ENCODE results near the gene SLC2A13. TPM values are rescaled to one million over a fixed set of nuclear protein-coding genes. Genes with fewer than 3 reads are reported as not detected.
"Not testable (repeated sequence)": the region's sequence is repeated elsewhere in the genome, so short reads cannot be mapped to it uniquely, and the experiment has no call there.

Gene SLC2A13
- total and polyA plus RNA-seq, 3 donors from 2014 or later, result 3.3 to 19.8 (median 18.0) TPM

GRCh38 chr12:40049268-40049667 is 56.6 kb downstream of the SLC2A13 start:
- intact Hi-C loops (cut with DNase I; ENCODE audit: low total_unique reads), result no loop called here
- no peaks in the 10 kb centered on the region for H3K36me3 ChIP-seq (ENCODE audit: low read depth, missing control alignments)
- H3K27me3 ChIP-seq, result no peaks in the 10 kb centered on the region
- 90 to 96% methylated on average over 1 of the region's 1 CpG for WGBS, 2 donors
- no peak overlapping the region for H3K4me3 ChIP-seq
- no peak for DNase-seq
- no peak overlapping the region for H3K27ac ChIP-seq
- TF ChIP-seq CTCF (IDR thresholded peaks at IDR 0.05), result no peak
- TF ChIP-seq POLR2A (IDR thresholded peaks at IDR 0.05), result no peak
- H3K4me1 ChIP-seq, result no peaks in the 10 kb centered on the region
- H3K9me3 ChIP-seq, result no peaks in the 10 kb centered on the region

- H3K4me1 ChIP-seq; H3K36me3 ChIP-seq (ENCODE audit: low read depth, missing control alignments); H3K27me3 ChIP-seq; H3K27ac ChIP-seq; H3K4me3 ChIP-seq; H3K9me3 ChIP-seq; DNase-seq; intact Hi-C loops (cut with DNase I; ENCODE audit: low total_unique reads): not testable (repeated sequence)
- WGBS, 2 donors, result 96 to 97% methylated on average over 3 of the region's 3 CpGs
Measured at GRCh38 chr12:40047002-40047401, 58.9 kb downstream of the SLC2A13 start.

- intact Hi-C loops (cut with DNase I; ENCODE audit: low total_unique reads), result no loop called here
- Histone ChIP-seq H3K9me3 (no peaks in the 10 kb centered on the region), H3K4me3 (no peak overlapping the region), H3K4me1 (no peaks in the 10 kb centered on the region), H3K27ac (no peak overlapping the region), H3K27me3 (no peaks in the 10 kb centered on the region), H3K36me3 (ENCODE audit: low read depth, missing control alignments) (no peaks in the 10 kb centered on the region)
- no peak for DNase-seq
- no peak for TF ChIP-seq CTCF (IDR thresholded peaks at IDR 0.05)
- no peak for TF ChIP-seq POLR2A (IDR thresholded peaks at IDR 0.05)
- WGBS, 2 donors, result 96% methylated on average over 2 of the region's 2 CpGs
Measured at GRCh38 chr12:40045656-40046055, 60.2 kb downstream of the SLC2A13 start.

- DNase-seq, result no peak
- Histone ChIP-seq H3K27ac (peak overlapping the region in 1 of 2 donors; percentile 55), H3K36me3 (ENCODE audit: low read depth, missing control alignments) (no peaks in the 10 kb centered on the region), H3K4me3 (no peak overlapping the region), H3K4me1 (no peaks in the 10 kb centered on the region), H3K9me3 (no peaks in the 10 kb centered on the region), H3K27me3 (no peaks in the 10 kb centered on the region)
- intact Hi-C loops (cut with DNase I; ENCODE audit: low total_unique reads), result no loop called here
- TF ChIP-seq POLR2A (IDR thresholded peaks at IDR 0.05) (no peak), CTCF (IDR thresholded peaks at IDR 0.05) (no peak)
Measured at GRCh38 chr12:40044396-40044795, 61.5 kb downstream of the SLC2A13 start.

GRCh38 chr12:40039598-40039997 is 66.3 kb downstream of the SLC2A13 start:
- no peaks in the 10 kb centered on the region for H3K27me3 ChIP-seq
- no peak overlapping the region for H3K4me3 ChIP-seq
- no peak for TF ChIP-seq POLR2A (IDR thresholded peaks at IDR 0.05)
- no peak for TF ChIP-seq CTCF (IDR thresholded peaks at IDR 0.05)
- WGBS, 2 donors, result 59 to 71% methylated on average over 1 of the region's 1 CpG
- H3K4me1 ChIP-seq, result no peaks in the 10 kb centered on the region
- no peak overlapping the region for H3K27ac ChIP-seq
- no peaks in the 10 kb centered on the region for H3K36me3 ChIP-seq (ENCODE audit: low read depth, missing control alignments)
- H3K9me3 ChIP-seq, result no peaks in the 10 kb centered on the region
- intact Hi-C loops (cut with DNase I; ENCODE audit: low total_unique reads), result no loop called here
- no peak for DNase-seq

Measured in testis (tissue), 3 donors.